ENCODE data around the gene KCP. TPM values are rescaled to one million over a fixed set of nuclear protein-coding genes. Genes with fewer than 3 reads are reported as not detected.

KCP gene
- polyA plus RNA-seq, 3 donors, result 0.26 to 2.0 (median 1.5) TPM

GRCh38 chr7:128893251-128894100, 17.0 kb downstream of the KCP start:
- WGBS, 3 donors, result 90 to 91% (median 91%) methylated on average over 22 to 23 of the region's 23 CpGs
- H3K27ac ChIP-seq (ENCODE audit: low read depth, low read length), result no peak overlapping the region

GRCh38 chr7:128892521-128893250, 17.8 kb downstream of the KCP start:
- WGBS, 3 donors, result 89 to 91% (median 89%) methylated on average over 12 to 13 of the region's 13 CpGs
- no peak overlapping the region for H3K27ac ChIP-seq (ENCODE audit: low read depth, low read length)

- H3K27ac ChIP-seq (ENCODE audit: low read depth, low read length), result no peak overlapping the region
- 84 to 90% (median 85%) methylated on average over 11 of the region's 11 CpGs for WGBS, 3 donors
Measured at GRCh38 chr7:128891942-128892269, 18.6 kb downstream of the KCP start.

GRCh38 chr7:128891110-128891941, 19.2 kb downstream of the KCP start:
- 33 to 54% (median 40%) methylated on average over 30 to 41 of the region's 41 CpGs for WGBS, 3 donors
- no peak overlapping the region for H3K27ac ChIP-seq (ENCODE audit: low read depth, low read length)

- H3K27ac ChIP-seq (ENCODE audit: low read depth, low read length), result no peak overlapping the region
- 33 to 37% (median 34%) methylated on average over 24 to 66 of the region's 67 CpGs for WGBS, 3 donors
Measured at GRCh38 chr7:128890306-128891109, 20.0 kb downstream of the KCP start.

- WGBS, 3 donors, result 53 to 72% (median 67%) methylated on average over 8 of the region's 8 CpGs
- H3K27ac ChIP-seq (ENCODE audit: low read depth, low read length), result no peak overlapping the region
Measured at GRCh38 chr7:128889121-128889520, 21.4 kb downstream of the KCP start.

GRCh38 chr7:128888756-128889095, 21.8 kb downstream of the KCP start:
- WGBS, 3 donors, result 79 to 91% (median 84%) methylated on average over 8 to 11 of the region's 11 CpGs
- H3K27ac ChIP-seq (ENCODE audit: low read depth, low read length), result no peak overlapping the region

GRCh38 chr7:128888039-128888755, 22.3 kb downstream of the KCP start:
- WGBS, 3 donors, result 80 to 91% (median 89%) methylated on average over 7 of the region's 7 CpGs
- H3K27ac ChIP-seq (ENCODE audit: low read depth, low read length), result no peak overlapping the region

GRCh38 chr7:128887169-128888038, 23.1 kb downstream of the KCP start:
- 78 to 87% (median 80%) methylated on average over 6 to 7 of the region's 7 CpGs for WGBS, 3 donors
- H3K27ac ChIP-seq (ENCODE audit: low read depth, low read length), result no peak overlapping the region

- H3K27ac ChIP-seq (ENCODE audit: low read depth, low read length), result no peak overlapping the region
- 60 to 74% (median 67%) methylated on average over 10 to 14 of the region's 14 CpGs for WGBS, 3 donors
Measured at GRCh38 chr7:128886391-128887168, 23.9 kb downstream of the KCP start.

- H3K27ac ChIP-seq (ENCODE audit: low read depth, low read length), result no peak overlapping the region
- WGBS, 3 donors, result 87 to 94% (median 90%) methylated on average over 10 of the region's 10 CpGs
Measured at GRCh38 chr7:128885370-128886187, 24.9 kb downstream of the KCP start.

GRCh38 chr7:128884561-128885369, 25.7 kb downstream of the KCP start:
- WGBS, 3 donors, result 82 to 84% (median 84%) methylated on average over 25 to 26 of the region's 26 CpGs
- no peak overlapping the region for H3K27ac ChIP-seq (ENCODE audit: low read depth, low read length)

- 40 to 44% (median 40%) methylated on average over 19 of the region's 19 CpGs for WGBS, 3 donors
- no peak overlapping the region for H3K27ac ChIP-seq (ENCODE audit: low read depth, low read length)
Measured at GRCh38 chr7:128883622-128884448, 26.7 kb downstream of the KCP start.

GRCh38 chr7:128882134-128882533, 28.4 kb downstream of the KCP start:
- 81 to 89% (median 88%) methylated on average over 8 of the region's 8 CpGs for WGBS, 3 donors
- H3K27ac ChIP-seq (ENCODE audit: low read depth, low read length), result no peak overlapping the region

Data from adipose tissue (tissue), 3 donors.